Activated T-helper 17 cell treated with anti-CD3 and anti-CD28 coated beads, Interleukin-2, amount 50 U/mL, for 72 hours (primary cell): ENCODE measurements around the gene ARHGAP28. TPM values are rescaled to one million over a fixed set of nuclear protein-coding genes. Genes with fewer than 3 reads are reported as not detected.
"Not testable (repeated sequence)": the region's sequence is repeated elsewhere in the genome, so short reads cannot be mapped to it uniquely, and the experiment has no call there.

ENCODE experiments used
- ATAC-seq: fragments of 150-1000 bp; cut with Tn5 transposase; replicated peaks from 2 replicates; pipeline ENCODE4 v1.10.0; 2021; ENCODE audit warnings: mild to moderate bottlenecking, moderate library complexity
- H3K27ac Mint-ChIP-seq: one replicate; pipeline ENCODE4 v1.8.0; 2022; ENCODE audit warnings: mixed read lengths
- H3K27me3 Mint-ChIP-seq: one replicate; pipeline ENCODE4 v1.8.0; 2022; ENCODE audit warnings: mixed read lengths
- H3K36me3 Mint-ChIP-seq: one replicate; pipeline ENCODE4 v1.8.0; 2022; ENCODE audit warnings: low read depth, mild to moderate bottlenecking, mixed read lengths
- H3K4me1 Mint-ChIP-seq: one replicate; pipeline ENCODE4 v1.8.0; 2022; ENCODE audit warnings: mixed read lengths
- H3K4me3 Mint-ChIP-seq: one replicate; pipeline ENCODE4 v1.8.0; 2022; ENCODE audit warnings: mild to moderate bottlenecking, mixed read lengths
- H3K9me3 Mint-ChIP-seq: one replicate; pipeline ENCODE4 v1.8.0; 2022; ENCODE audit warnings: mixed read lengths
- total RNA-seq, 2 donors: library from RNA; stranded (reverse); gene quantifications; one replicate each; pipeline ENCODE4 v1.2.3, GENCODE V29; 2022

ARHGAP28 gene
- total RNA-seq, 2 donors from 2014 or later, result not detected

- Mint-ChIP-seq H3K9me3 (peaks cover 20% of the 10 kb centered on the region), H3K4me3 (no peak overlapping the region), H3K27me3 (no peaks in the 10 kb centered on the region), H3K4me1 (no peaks in the 10 kb centered on the region), H3K27ac (no peak overlapping the region), H3K36me3 (no peaks in the 10 kb centered on the region)
- no peak for ATAC-seq
These were observed 106.8 kb downstream of the ARHGAP28 start for GRCh38 chr18:6836331-6836730.

- no peak for ATAC-seq
- no peak overlapping the region for H3K4me3 Mint-ChIP-seq
- peaks cover 21% of the 10 kb centered on the region for H3K9me3 Mint-ChIP-seq
- H3K27ac Mint-ChIP-seq, result no peak overlapping the region
- no peaks in the 10 kb centered on the region for H3K27me3 Mint-ChIP-seq
- H3K4me1 Mint-ChIP-seq, result no peaks in the 10 kb centered on the region
- H3K36me3 Mint-ChIP-seq, result no peaks in the 10 kb centered on the region
These were observed 108.4 kb downstream of the ARHGAP28 start for GRCh38 chr18:6837904-6838303.

- Mint-ChIP-seq H3K27ac (no peak overlapping the region), H3K27me3 (no peaks in the 10 kb centered on the region), H3K4me1 (no peaks in the 10 kb centered on the region), H3K9me3 (peaks cover 10% of the 10 kb centered on the region), H3K4me3 (no peak overlapping the region), H3K36me3 (no peaks in the 10 kb centered on the region)
- ATAC-seq, result no peak
These were observed 112.6 kb downstream of the ARHGAP28 start for GRCh38 chr18:6842081-6842480.

- Mint-ChIP-seq H3K36me3 (no peaks in the 10 kb centered on the region), H3K4me1 (no peaks in the 10 kb centered on the region), H3K4me3 (no peak overlapping the region), H3K27ac (no peak overlapping the region), H3K27me3 (no peaks in the 10 kb centered on the region), H3K9me3 (peaks cover 10% of the 10 kb centered on the region)
- ATAC-seq, result no peak
These were observed 113.8 kb downstream of the ARHGAP28 start for GRCh38 chr18:6843308-6843707.

GRCh38 chr18:6845521-6845920 is 116.0 kb downstream of the ARHGAP28 start:
- H3K4me1 Mint-ChIP-seq, H3K27me3 Mint-ChIP-seq, H3K4me3 Mint-ChIP-seq, H3K36me3 Mint-ChIP-seq, H3K27ac Mint-ChIP-seq, ATAC-seq: not testable (repeated sequence)
- H3K9me3 Mint-ChIP-seq, result peaks cover 10% of the 10 kb centered on the region

GRCh38 chr18:6850396-6850795 is 120.9 kb downstream of the ARHGAP28 start:
- Mint-ChIP-seq H3K4me3 (no peak overlapping the region), H3K27ac (no peak overlapping the region), H3K9me3 (peaks cover 3% of the 10 kb centered on the region), H3K4me1 (no peaks in the 10 kb centered on the region), H3K36me3 (no peaks in the 10 kb centered on the region), H3K27me3 (no peaks in the 10 kb centered on the region)
- no peak for ATAC-seq

- no peaks in the 10 kb centered on the region for H3K4me1 Mint-ChIP-seq
- no peak overlapping the region for H3K4me3 Mint-ChIP-seq
- H3K27ac Mint-ChIP-seq, result no peak overlapping the region
- H3K36me3 Mint-ChIP-seq, result no peaks in the 10 kb centered on the region
- no peaks in the 10 kb centered on the region for H3K9me3 Mint-ChIP-seq
- no peak for ATAC-seq
- H3K27me3 Mint-ChIP-seq, result no peaks in the 10 kb centered on the region
These were observed 122.0 kb downstream of the ARHGAP28 start for GRCh38 chr18:6851480-6851879.

- Mint-ChIP-seq H3K27ac (no peak overlapping the region), H3K9me3 (no peaks in the 10 kb centered on the region), H3K4me1 (no peaks in the 10 kb centered on the region), H3K27me3 (no peaks in the 10 kb centered on the region), H3K4me3 (no peak overlapping the region), H3K36me3 (no peaks in the 10 kb centered on the region)
- no peak for ATAC-seq
These were observed 125.3 kb downstream of the ARHGAP28 start for GRCh38 chr18:6854811-6855210.

GRCh38 chr18:6855767-6856166 is 126.3 kb downstream of the ARHGAP28 start:
- no peaks in the 10 kb centered on the region for H3K36me3 Mint-ChIP-seq
- no peak for ATAC-seq
- H3K27me3 Mint-ChIP-seq, result no peaks in the 10 kb centered on the region
- H3K27ac Mint-ChIP-seq, result no peak overlapping the region
- H3K4me1 Mint-ChIP-seq, result no peaks in the 10 kb centered on the region
- H3K9me3 Mint-ChIP-seq, result no peaks in the 10 kb centered on the region
- no peak overlapping the region for H3K4me3 Mint-ChIP-seq

- H3K27ac Mint-ChIP-seq, result no peak overlapping the region
- no peaks in the 10 kb centered on the region for H3K27me3 Mint-ChIP-seq
- H3K4me1 Mint-ChIP-seq, result no peaks in the 10 kb centered on the region
- no peaks in the 10 kb centered on the region for H3K9me3 Mint-ChIP-seq
- no peak overlapping the region for H3K4me3 Mint-ChIP-seq
- H3K36me3 Mint-ChIP-seq, result no peaks in the 10 kb centered on the region
- no peak for ATAC-seq
These were observed 127.8 kb downstream of the ARHGAP28 start for GRCh38 chr18:6857300-6857699.

- Mint-ChIP-seq H3K27me3 (no peaks in the 10 kb centered on the region), H3K27ac (no peak overlapping the region), H3K4me1 (no peaks in the 10 kb centered on the region), H3K36me3 (no peaks in the 10 kb centered on the region), H3K4me3 (no peak overlapping the region), H3K9me3 (no peaks in the 10 kb centered on the region)
- no peak for ATAC-seq
These were observed 130.3 kb downstream of the ARHGAP28 start for GRCh38 chr18:6859676-6860422.

- no peak overlapping the region for H3K27ac Mint-ChIP-seq
- no peak overlapping the region for H3K4me3 Mint-ChIP-seq
- no peaks in the 10 kb centered on the region for H3K36me3 Mint-ChIP-seq
- H3K9me3 Mint-ChIP-seq, result no peaks in the 10 kb centered on the region
- H3K27me3 Mint-ChIP-seq, result no peaks in the 10 kb centered on the region
- H3K4me1 Mint-ChIP-seq, result no peaks in the 10 kb centered on the region
- no peak for ATAC-seq
These were observed 131.4 kb downstream of the ARHGAP28 start for GRCh38 chr18:6860804-6861448.

GRCh38 chr18:6865251-6865650 is 135.7 kb downstream of the ARHGAP28 start:
- no peak overlapping the region for H3K4me3 Mint-ChIP-seq
- no peaks in the 10 kb centered on the region for H3K4me1 Mint-ChIP-seq
- no peaks in the 10 kb centered on the region for H3K9me3 Mint-ChIP-seq
- no peaks in the 10 kb centered on the region for H3K36me3 Mint-ChIP-seq
- ATAC-seq, result no peak
- H3K27ac Mint-ChIP-seq, result no peak overlapping the region
- H3K27me3 Mint-ChIP-seq, result no peaks in the 10 kb centered on the region

GRCh38 chr18:6866552-6867085 is 137.1 kb downstream of the ARHGAP28 start:
- no peaks in the 10 kb centered on the region for H3K27me3 Mint-ChIP-seq
- ATAC-seq, result no peak
- no peaks in the 10 kb centered on the region for H3K36me3 Mint-ChIP-seq
- no peaks in the 10 kb centered on the region for H3K9me3 Mint-ChIP-seq
- no peak overlapping the region for H3K27ac Mint-ChIP-seq
- no peaks in the 10 kb centered on the region for H3K4me1 Mint-ChIP-seq
- no peak overlapping the region for H3K4me3 Mint-ChIP-seq

- peaks cover 2% of the 10 kb centered on the region for H3K27me3 Mint-ChIP-seq
- H3K9me3 Mint-ChIP-seq, result no peaks in the 10 kb centered on the region
- ATAC-seq, result no peak
- H3K4me1 Mint-ChIP-seq, result no peaks in the 10 kb centered on the region
- no peaks in the 10 kb centered on the region for H3K36me3 Mint-ChIP-seq
- H3K4me3 Mint-ChIP-seq, result no peak overlapping the region
- no peak overlapping the region for H3K27ac Mint-ChIP-seq
These were observed 138.5 kb downstream of the ARHGAP28 start for GRCh38 chr18:6868033-6868432.
